ENCODE results near the gene RAB22A. TPM values are rescaled to one million over a fixed set of nuclear protein-coding genes. Genes with fewer than 3 reads are reported as not detected.

RAB22A gene
- polyA plus RNA-seq, 2 of the 4 experiments (the other 2 are of a cell fraction) = 7.3 to 13.2 TPM

DNA sequence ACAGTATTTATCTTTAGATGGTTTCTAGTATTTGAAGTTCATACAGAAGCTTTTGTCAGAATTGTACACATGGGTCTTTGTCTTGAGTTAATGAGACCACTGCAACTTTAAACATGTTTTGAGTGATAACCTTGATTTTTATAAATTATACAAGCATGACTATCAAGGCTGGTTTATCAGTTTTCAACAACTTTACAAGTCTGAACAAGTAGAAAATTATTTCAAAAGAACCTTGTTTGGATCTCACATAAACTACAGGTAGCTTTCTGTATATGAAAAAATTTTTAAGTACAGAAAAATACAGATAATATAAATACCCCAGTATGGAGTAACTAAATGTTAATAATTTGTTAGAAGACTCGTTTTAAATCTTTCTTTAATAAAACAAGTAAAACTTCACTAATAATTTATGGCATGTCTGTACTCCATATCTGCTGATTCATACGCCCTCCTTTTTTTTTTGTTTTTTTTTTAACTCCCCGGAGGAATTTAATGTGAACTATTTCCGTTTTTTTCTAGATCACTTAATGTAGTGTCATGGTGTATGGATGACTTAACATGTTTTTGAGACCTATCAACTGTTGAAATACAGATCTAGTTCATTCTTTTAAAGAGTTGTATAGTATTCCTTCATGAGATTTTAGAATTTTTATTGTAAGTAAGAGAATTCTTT lies 97.8 kb downstream of the RAB22A start:
- POLR2A ChIA-PET = no interaction called here

DNA sequence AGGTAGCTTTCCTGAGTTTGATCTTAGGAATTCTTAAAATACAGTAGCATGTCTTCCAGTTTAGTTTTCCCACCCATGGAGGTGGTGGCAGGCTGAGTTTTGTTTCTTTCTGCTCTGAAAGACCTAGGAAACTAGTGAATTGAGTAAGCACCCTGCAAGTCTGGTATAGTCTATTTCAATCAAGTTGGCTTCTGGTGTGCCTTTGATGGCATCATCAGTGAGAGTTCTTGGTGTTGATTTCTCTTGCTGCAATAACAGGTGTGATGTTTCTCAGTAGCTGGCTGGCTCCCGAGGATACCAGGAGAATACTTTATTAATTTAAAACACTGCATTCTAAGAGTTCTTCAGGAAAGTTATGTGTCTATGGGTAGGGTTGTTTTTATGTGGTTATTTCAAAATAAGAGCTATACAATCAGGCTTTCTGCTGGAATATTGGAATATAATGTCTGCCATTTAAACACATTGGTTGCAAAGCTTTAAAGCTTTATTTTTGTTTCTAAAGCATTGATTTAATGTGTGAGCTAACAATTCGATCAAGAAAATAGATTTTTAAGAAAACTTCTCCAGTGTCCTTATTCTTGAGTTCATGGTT lies 98.5 kb downstream of the RAB22A start:
- peaks cover 47% of the 10 kb centered on the region for H3K4me1 ChIP-seq
- peak overlapping the region; percentile 69 for H3K4me2 ChIP-seq
- no peak for FAIRE-seq
- TF ChIP-seq ESRRA (IDR thresholded peaks at IDR 0.05; ENCODE audit: borderline replicate concordance, low read length) = no peak
- TF ChIP-seq, protein P1, sequence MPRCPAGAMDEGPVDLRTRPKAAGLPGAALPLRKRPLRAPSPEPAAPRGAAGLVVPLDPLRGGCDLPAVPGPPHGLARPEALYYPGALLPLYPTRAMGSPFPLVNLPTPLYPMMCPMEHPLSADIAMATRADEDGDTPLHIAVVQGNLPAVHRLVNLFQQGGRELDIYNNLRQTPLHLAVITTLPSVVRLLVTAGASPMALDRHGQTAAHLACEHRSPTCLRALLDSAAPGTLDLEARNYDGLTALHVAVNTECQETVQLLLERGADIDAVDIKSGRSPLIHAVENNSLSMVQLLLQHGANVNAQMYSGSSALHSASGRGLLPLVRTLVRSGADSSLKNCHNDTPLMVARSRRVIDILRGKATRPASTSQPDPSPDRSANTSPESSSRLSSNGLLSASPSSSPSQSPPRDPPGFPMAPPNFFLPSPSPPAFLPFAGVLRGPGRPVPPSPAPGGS (IDR thresholded peaks at IDR 0.05) = no peak
- TF ChIP-seq FOSL2 (IDR thresholded peaks at IDR 0.05) = no peak
- no peak for TF ChIP-seq FOSL2 (CRISPR knock-in tag; IDR thresholded peaks at IDR 0.05)
- TF ChIP-seq ZC3H11A (IDR thresholded peaks at IDR 0.05) = no peak
- TF ChIP-seq BHLHE40 (IDR thresholded peaks at IDR 0.05; ENCODE audit: low read depth, low read length) = no peak
- TF ChIP-seq MYC (IDR thresholded peaks at IDR 0.05; ENCODE audit: borderline replicate concordance, low read length) = no peak
- TF ChIP-seq HOXB5 (CRISPR knock-in tag; IDR thresholded peaks at IDR 0.05) = no peak
- TF ChIP-seq CEBPB (IDR thresholded peaks at IDR 0.05) = no peak
- TF ChIP-seq FOSB (CRISPR knock-in tag; IDR thresholded peaks at IDR 0.05) = no peak
- TF ChIP-seq KDM1A (IDR thresholded peaks at IDR 0.05; ENCODE audit: low read depth) = no peak
- no peak for TF ChIP-seq FOXS1 (CRISPR knock-in tag; IDR thresholded peaks at IDR 0.05)
- TF ChIP-seq PHF8 (IDR thresholded peaks at IDR 0.05; ENCODE audit: borderline replicate concordance, low read depth) = no peak
- TF ChIP-seq HOXA7 (CRISPR knock-in tag; IDR thresholded peaks at IDR 0.05) = no peak
- no peak for TF ChIP-seq CBX8 (IDR thresholded peaks at IDR 0.05)
- TF ChIP-seq EHF (CRISPR knock-in tag; IDR thresholded peaks at IDR 0.05) = no peak
- TF ChIP-seq, protein P2, sequence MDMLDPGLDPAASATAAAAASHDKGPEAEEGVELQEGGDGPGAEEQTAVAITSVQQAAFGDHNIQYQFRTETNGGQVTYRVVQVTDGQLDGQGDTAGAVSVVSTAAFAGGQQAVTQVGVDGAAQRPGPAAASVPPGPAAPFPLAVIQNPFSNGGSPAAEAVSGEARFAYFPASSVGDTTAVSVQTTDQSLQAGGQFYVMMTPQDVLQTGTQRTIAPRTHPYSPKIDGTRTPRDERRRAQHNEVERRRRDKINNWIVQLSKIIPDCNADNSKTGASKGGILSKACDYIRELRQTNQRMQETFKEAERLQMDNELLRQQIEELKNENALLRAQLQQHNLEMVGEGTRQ (IDR thresholded peaks at IDR 0.05) = no peak
- DNase-seq (ENCODE audit: low read depth in 1 of 2, low spot score in 1 of 2) = no peak
- ChIA-PET CTCF (no interaction called here), POLR2A (no interaction called here)
- WGBS (ENCODE audit: missing lambda C conversion rate) = 49% methylated on average over 2 of the region's 2 CpGs
- H3K9me3 ChIP-seq = no peaks in the 10 kb centered on the region
- H3K4me3 ChIP-seq = no peak overlapping the region
- H3K27ac ChIP-seq = peak overlapping the region; percentile 63 to 80
- ATAC-seq = no peak

More for the DNA sequence above, 97.8 kb downstream of the RAB22A start:
- TF ChIP-seq CHD2 (IDR thresholded peaks at IDR 0.05; ENCODE audit: low read length, partially characterized antibody) = no peak
- no peak for TF ChIP-seq NPAS2 (CRISPR knock-in tag; IDR thresholded peaks at IDR 0.05; ENCODE audit: borderline replicate concordance)
- TF ChIP-seq MYC (IDR thresholded peaks at IDR 0.05; ENCODE audit: borderline replicate concordance, low read length) = no peak
- peak; percentile 69 for TF ChIP-seq MAFK (IDR thresholded peaks at IDR 0.05; ENCODE audit: partially characterized antibody)
- TF ChIP-seq NFE2L2 (conservative IDR thresholded peaks at IDR 0.05; ENCODE audit: low read length) = 0 out of 2 replicates have a peak, but pooled peaks have one; percentile 22
- TF ChIP-seq POLR2A (IDR thresholded peaks at IDR 0.05; ENCODE audit: low read length) = no peak
- no peak for TF ChIP-seq ZSCAN20 (CRISPR knock-in tag; IDR thresholded peaks at IDR 0.05)
- TF ChIP-seq GATA3 (IDR thresholded peaks at IDR 0.05; ENCODE audit: borderline replicate concordance) = no peak
- H3K4me3 ChIP-seq = no peak overlapping the region
- CTCF ChIA-PET = interaction anchor here (0.6 kb wide), 1 partner anchor 23 kb away, joined by 3 read pairs; no protein-coding TSS in a partner anchor
- FAIRE-seq (no peak), ATAC-seq (peak in 1 of 2 experiments; percentile 33; a peak in 2 of 6 replicates), DNase-seq (ENCODE audit: low read depth in 1 of 2, low spot score in 1 of 2) (peak in 1 of 2 experiments; percentile 25)
- peak overlapping the region; percentile 69 for H3K4me2 ChIP-seq
- peak overlapping the region; percentile 63 to 80; a peak in 5 of 6 replicates for H3K27ac ChIP-seq
- WGBS (ENCODE audit: missing lambda C conversion rate) = 1% methylated on average over 4 of the region's 4 CpGs
- H3K4me1 ChIP-seq = peaks cover 47% of the 10 kb centered on the region
- H3K9me3 ChIP-seq = no peaks in the 10 kb centered on the region
